PC-3 (cell line): Measurements from ENCODE around the gene USP9X. TPM values are rescaled to one million over a fixed set of nuclear protein-coding genes. Genes with fewer than 3 reads are reported as not detected.

Experiments used
- ATAC-seq: fragments of 200-7000 bp; cut with Tn5 transposase; 2 replicates; pipeline ENCODE4 v1.9.1; 2020; ENCODE audit warnings: mild to moderate bottlenecking, moderate library complexity
- BruUV-seq: library from RNA; stranded (reverse); fragments of 400-500 nt; replicated peaks from 2 replicates; lab custom pipeline; 2021; lab: Mats Ljungman, UMichigan
- CTCF ChIA-PET: fragments of 300-600 bp; sonication (Branson Sonifier 250); formaldehyde crosslinking; loops from one replicate; lab custom pipeline; 2022; ENCODE audit warnings: antibody characterized with exemption; lab: Charles Lee
- POLR2A ChIA-PET: fragments of 300-600 bp; sonication (Branson Sonifier 250); formaldehyde crosslinking; loops from one replicate; lab custom pipeline; 2022; ENCODE audit warnings: antibody characterized with exemption; ENCODE audit not compliant: unreplicated experiment; lab: Charles Lee
- DNase-seq: peaks from one replicate; pipeline ENCODE4 v3.0.0-alpha.2; 2015
- H2AFZ ChIP-seq: fragments of 300-600 bp; sonication (generic); 2 replicates; pipeline ENCODE4 v1.6.0; 2016; ENCODE audit warnings: antibody characterized with exemption, low read length
- H3F3A ChIP-seq: fragments of 300-600 bp; sonication (generic); one replicate; pipeline ENCODE4 v1.6.0; 2017; ENCODE audit warnings: antibody characterized with exemption, low read length, control low read depth, mild to moderate bottlenecking; ENCODE audit not compliant: unreplicated experiment
- H3K27ac ChIP-seq: fragments of 300-600 bp; sonication (generic); 2 replicates; pipeline ENCODE4 v1.5.1; 2016; ENCODE audit warnings: mild to moderate bottlenecking, low read length
- H3K27me3 ChIP-seq: fragments of 300-600 bp; sonication (generic); 2 replicates; pipeline ENCODE4 v1.6.1; 2016; ENCODE audit warnings: low read length, mixed read lengths
- H3K36me3 ChIP-seq: fragments of 300-600 bp; sonication (generic); 2 replicates; pipeline ENCODE4 v1.6.1; 2016; ENCODE audit warnings: low read depth, mixed run types, low read length, mixed read lengths
- H3K4me1 ChIP-seq: fragments of 300-600 bp; sonication (generic); 2 replicates; pipeline ENCODE4 v1.5.1; 2016; ENCODE audit warnings: low read length; ENCODE audit not compliant: insufficient read depth
- H3K4me2 ChIP-seq: fragments of 300-600 bp; sonication (generic); 2 replicates; pipeline ENCODE4 v1.6.0; 2016; ENCODE audit warnings: low read length
- H3K4me3 ChIP-seq: fragments of 300-600 bp; sonication (generic); 2 replicates; pipeline ENCODE4 v1.5.1; 2016; ENCODE audit warnings: mild to moderate bottlenecking, low read length, mixed read lengths
- H3K79me2 ChIP-seq: fragments of 300-600 bp; sonication (generic); 2 replicates; pipeline ENCODE4 v1.6.1; 2017; ENCODE audit warnings: low read length, mixed read lengths
- H3K9ac ChIP-seq: fragments of 300-600 bp; sonication (generic); 2 replicates; pipeline ENCODE4 v1.6.0; 2016; ENCODE audit warnings: mild to moderate bottlenecking, low read length
- H3K9me2 ChIP-seq: fragments of 300-600 bp; sonication (generic); replicated peaks from 2 replicates; pipeline ENCODE4 v1.6.1; 2016; ENCODE audit warnings: mixed run types, low read length, mixed read lengths
- H3K9me3 ChIP-seq: fragments of 300-600 bp; sonication (generic); 2 replicates; pipeline ENCODE4 v1.6.1; 2016; ENCODE audit warnings: low read length, mixed read lengths
- H4K20me1 ChIP-seq: fragments of 300-600 bp; sonication (generic); 2 replicates; pipeline ENCODE4 v1.6.1; 2016; ENCODE audit warnings: low read length, mixed read lengths
- EZH2 ChIP-seq: fragments of 300-600 bp; sonication (generic); IDR thresholded peaks from one replicate; pipeline ENCODE4 v1.6.1; 2017; ENCODE audit warnings: antibody characterized with exemption, mild to moderate bottlenecking, low read length; ENCODE audit not compliant: unreplicated experiment
- EZH2phosphoT487 ChIP-seq: fragments of 300-600 bp; sonication (generic); IDR thresholded peaks from 2 replicates; pipeline ENCODE4 v1.6.1; 2018; ENCODE audit warnings: mild to moderate bottlenecking, antibody characterized with exemption, low read length, borderline replicate concordance
- intact Hi-C: fragments of 100-400 bp; cut with micrococcal nuclease; formaldehyde crosslinking; loops from 2 replicates; pipeline ENCODE4 v1.9.0; 2023
- total RNA-seq: library from RNA; depleted of rRNA; stranded (reverse); fragments of >200 nt; gene quantifications from 2 replicates; pipeline ENCODE4 v1.2.3, GENCODE V29; 2014
- TF ChIP-seq, protein P1 (sequence below): fragments of 300-600 bp; sonication (generic); conservative IDR thresholded peaks from 2 replicates; pipeline ENCODE4 v1.5.1; 2017; ENCODE audit warnings: antibody characterized with exemption, low read depth, mild to moderate bottlenecking, low read length

USP9X gene
- total RNA-seq, 1 experiment from 2014 or later, result 63.5 TPM

DNA sequence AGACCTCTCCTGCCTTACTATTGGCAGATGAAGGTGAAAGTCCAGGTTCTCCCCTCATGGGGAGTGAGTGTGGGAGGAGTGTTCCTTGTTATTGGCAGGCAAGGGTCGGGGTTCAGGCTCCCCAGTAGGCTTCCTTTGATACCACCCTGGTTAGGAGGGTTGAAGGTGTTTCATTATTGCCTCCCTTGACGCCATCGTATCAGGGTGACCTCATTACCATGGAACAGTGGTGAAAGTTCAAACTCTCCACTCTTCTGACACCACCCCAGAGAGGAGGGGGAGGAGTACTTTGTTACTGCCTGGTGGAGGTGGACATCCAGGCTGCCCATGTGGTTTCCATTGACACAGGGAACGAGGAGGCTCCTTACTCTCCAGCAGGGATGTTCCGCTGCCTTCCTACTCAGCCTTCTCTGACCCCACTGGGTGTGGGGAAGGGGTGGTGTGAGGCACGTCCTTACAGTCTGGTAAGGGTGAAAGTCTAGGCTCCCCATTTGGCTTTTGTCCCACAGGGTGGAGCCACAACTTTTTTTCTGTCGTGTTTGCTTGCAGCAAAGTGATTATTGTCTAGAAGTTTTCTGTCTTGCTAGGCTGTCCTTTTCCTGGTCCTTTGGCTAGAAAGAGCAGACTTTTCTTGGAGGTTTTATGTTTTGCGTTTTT, 37.2 kb upstream of the USP9X start:
- H4K20me1 ChIP-seq, result no peaks in the 10 kb centered on the region

DNA sequence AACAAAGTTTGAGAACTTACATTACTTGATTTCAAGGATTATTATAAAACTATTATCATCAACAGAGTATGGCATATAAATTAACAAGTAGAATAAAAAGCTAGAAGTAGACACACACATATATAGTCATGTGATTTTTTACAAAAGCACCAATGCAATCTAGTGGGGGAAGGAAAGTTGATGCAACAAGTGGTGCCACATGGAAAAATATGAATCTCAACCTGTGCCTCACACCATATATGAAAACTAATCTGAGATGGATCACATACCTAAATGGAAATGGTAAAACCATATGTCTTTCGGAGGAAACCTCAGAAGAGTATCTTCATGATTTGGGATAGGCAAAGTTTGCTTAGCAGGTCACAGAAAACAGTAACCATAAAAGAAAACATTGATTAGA, 34.9 kb upstream of the USP9X start:
- ChIA-PET POLR2A (interaction anchor here (0.6 kb wide), 1 partner anchor 114 kb away, joined by 4 read pairs; no protein-coding TSS in a partner anchor), CTCF (no interaction called here)
- Histone ChIP-seq H3K4me2 (no peak overlapping the region), H3K4me1 (no peaks in the 10 kb centered on the region), H3K4me3 (no peak overlapping the region), H4K20me1 (no peaks in the 10 kb centered on the region), H2AFZ (no peak overlapping the region), H3K9ac (no peak overlapping the region), H3K79me2 (no peaks in the 10 kb centered on the region), H3K9me3 (no peaks in the 10 kb centered on the region), H3K27me3 (no peaks in the 10 kb centered on the region), H3K9me2 (no peaks in the 10 kb centered on the region), H3K27ac (no peak overlapping the region), H3F3A (no peaks in the 10 kb centered on the region), H3K36me3 (no peaks in the 10 kb centered on the region)
- no TSS peak for BruUV-seq
- DNase-seq (no peak), ATAC-seq (no peak)
- intact Hi-C loops, result no loop called here
- TF ChIP-seq, protein P1, sequence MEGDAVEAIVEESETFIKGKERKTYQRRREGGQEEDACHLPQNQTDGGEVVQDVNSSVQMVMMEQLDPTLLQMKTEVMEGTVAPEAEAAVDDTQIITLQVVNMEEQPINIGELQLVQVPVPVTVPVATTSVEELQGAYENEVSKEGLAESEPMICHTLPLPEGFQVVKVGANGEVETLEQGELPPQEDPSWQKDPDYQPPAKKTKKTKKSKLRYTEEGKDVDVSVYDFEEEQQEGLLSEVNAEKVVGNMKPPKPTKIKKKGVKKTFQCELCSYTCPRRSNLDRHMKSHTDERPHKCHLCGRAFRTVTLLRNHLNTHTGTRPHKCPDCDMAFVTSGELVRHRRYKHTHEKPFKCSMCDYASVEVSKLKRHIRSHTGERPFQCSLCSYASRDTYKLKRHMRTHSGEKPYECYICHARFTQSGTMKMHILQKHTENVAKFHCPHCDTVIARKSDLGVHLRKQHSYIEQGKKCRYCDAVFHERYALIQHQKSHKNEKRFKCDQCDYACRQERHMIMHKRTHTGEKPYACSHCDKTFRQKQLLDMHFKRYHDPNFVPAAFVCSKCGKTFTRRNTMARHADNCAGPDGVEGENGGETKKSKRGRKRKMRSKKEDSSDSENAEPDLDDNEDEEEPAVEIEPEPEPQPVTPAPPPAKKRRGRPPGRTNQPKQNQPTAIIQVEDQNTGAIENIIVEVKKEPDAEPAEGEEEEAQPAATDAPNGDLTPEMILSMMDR, result no peak
- no peak for TF ChIP-seq EZH2phosphoT487
- no peak for TF ChIP-seq EZH2

More for the DNA sequence above, 37.2 kb upstream of the USP9X start:
- ChIA-PET CTCF (no interaction called here), POLR2A (no interaction called here)
- Histone ChIP-seq H3K27ac (no peak overlapping the region), H2AFZ (no peak overlapping the region), H3K36me3 (no peaks in the 10 kb centered on the region), H3K79me2 (no peaks in the 10 kb centered on the region), H3K4me3 (no peak overlapping the region), H3F3A (no peaks in the 10 kb centered on the region), H3K27me3 (no peaks in the 10 kb centered on the region), H3K9ac (no peak overlapping the region), H3K9me3 (no peaks in the 10 kb centered on the region), H3K4me2 (no peak overlapping the region), H3K4me1 (peaks cover 10% of the 10 kb centered on the region; the same call in 1 of the 2 replicates), H3K9me2 (no peaks in the 10 kb centered on the region)
- intact Hi-C loops, result no loop called here
- TF ChIP-seq EZH2, result no peak
- no peak for TF ChIP-seq EZH2phosphoT487
- TF ChIP-seq, protein P1, result no peak
- ATAC-seq, result no peak
- no TSS peak for BruUV-seq
- DNase-seq, result no peak

GRCh38 chrX:41051288-41051687, 34.0 kb upstream of the USP9X start:
- H2AFZ ChIP-seq, result no peak overlapping the region
- H3K27me3 ChIP-seq, result no peaks in the 10 kb centered on the region
- DNase-seq (peak; percentile 46), ATAC-seq (peak; percentile 73)
- H3K9ac ChIP-seq, result no peak overlapping the region
- no peaks in the 10 kb centered on the region for H4K20me1 ChIP-seq
- no peak overlapping the region for H3K4me2 ChIP-seq
- no peaks in the 10 kb centered on the region for H3K9me3 ChIP-seq
- H3K4me3 ChIP-seq, result no peak overlapping the region
- no peaks in the 10 kb centered on the region for H3K4me1 ChIP-seq
- no peaks in the 10 kb centered on the region for H3K36me3 ChIP-seq
- CTCF ChIA-PET, result no interaction called here
- BruUV-seq, result no TSS peak
- no peaks in the 10 kb centered on the region for H3K79me2 ChIP-seq
- no peak overlapping the region for H3K27ac ChIP-seq
- no peak for TF ChIP-seq EZH2phosphoT487
- TF ChIP-seq EZH2, result no peak
- TF ChIP-seq, protein P1, result no peak
- POLR2A ChIA-PET, result no interaction called here
- intact Hi-C loops, result no loop called here
- H3F3A ChIP-seq, result no peaks in the 10 kb centered on the region
- H3K9me2 ChIP-seq, result no peaks in the 10 kb centered on the region
